SK-N-SH treated with all-trans-retinoic acid at 6 μM for 48 hours (cell line): ENCODE results near the gene HSPE1.

ENCODE experiments used
- TSHZ2 ChIP-seq: fragments of 250-450 bp; sonication (Bioruptor Pico); IDR thresholded peaks from 2 replicates; pipeline ENCODE4 v1.5.0; 2020; ENCODE audit warnings: mild to moderate bottlenecking, moderate library complexity
- ZFP3 ChIP-seq: fragments of 250-450 bp; sonication (Bioruptor Pico); IDR thresholded peaks from 2 replicates; pipeline ENCODE4 v1.5.0; 2020; ENCODE audit warnings: mild to moderate bottlenecking, moderate library complexity

- TF ChIP-seq TSHZ2 = no peak
- TF ChIP-seq ZFP3 (CRISPR knock-in tag) = no peak
Observed at GRCh38 chr2:197460649-197461048, 39.5 kb upstream of the HSPE1 start.
